GM19467 (cell line): ENCODE results near the gene GPR42.

ENCODE experiments used
- ATAC-seq: cut with Tn5 transposase; IDR thresholded peaks from one replicate; pipeline ENCODE4 v1.9.1; 2021; ENCODE audit warnings: mild to moderate bottlenecking, moderate library complexity; ENCODE audit not compliant: unreplicated experiment

GPR42 gene

DNA sequence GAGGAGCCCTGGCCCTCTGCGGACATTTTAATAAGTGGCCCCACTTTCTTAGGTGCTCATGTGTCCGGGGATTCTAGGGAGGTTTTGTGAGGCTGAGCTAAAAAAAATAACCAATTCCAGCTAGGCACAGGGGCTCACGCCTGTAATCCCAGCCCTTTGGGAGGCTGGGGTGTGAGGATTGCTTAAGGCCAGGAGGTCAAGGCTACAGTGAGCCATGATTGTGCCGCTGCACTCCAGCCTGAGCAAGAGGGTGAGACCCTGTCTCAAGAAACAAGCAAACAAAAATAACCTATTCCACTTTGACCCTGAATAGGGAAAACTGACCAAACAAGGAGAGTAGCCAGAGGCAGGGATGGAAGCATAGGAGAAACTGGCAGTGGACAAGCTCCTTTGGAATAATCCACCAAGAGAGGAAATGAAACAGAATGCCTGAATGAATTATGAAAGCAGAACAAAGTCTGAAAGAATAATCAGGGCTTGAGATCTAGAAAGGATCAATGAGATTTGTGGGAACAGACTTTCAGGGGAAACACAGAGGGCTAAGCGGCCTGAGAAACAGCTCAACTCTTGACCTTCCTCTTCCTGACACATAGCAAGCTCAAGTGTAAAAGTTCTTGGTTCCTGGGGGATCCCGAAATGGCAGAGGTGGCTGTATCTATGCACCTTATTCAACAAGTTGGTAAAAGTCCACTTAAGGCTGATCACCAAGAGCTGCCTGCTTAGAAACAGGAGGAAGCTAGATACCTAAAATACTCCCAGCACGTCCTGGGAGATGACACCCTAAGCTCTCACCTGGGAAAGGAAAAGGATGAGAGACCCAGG lies 47.1 kb downstream of the GPR42 start:
- no peak for ATAC-seq

DNA sequence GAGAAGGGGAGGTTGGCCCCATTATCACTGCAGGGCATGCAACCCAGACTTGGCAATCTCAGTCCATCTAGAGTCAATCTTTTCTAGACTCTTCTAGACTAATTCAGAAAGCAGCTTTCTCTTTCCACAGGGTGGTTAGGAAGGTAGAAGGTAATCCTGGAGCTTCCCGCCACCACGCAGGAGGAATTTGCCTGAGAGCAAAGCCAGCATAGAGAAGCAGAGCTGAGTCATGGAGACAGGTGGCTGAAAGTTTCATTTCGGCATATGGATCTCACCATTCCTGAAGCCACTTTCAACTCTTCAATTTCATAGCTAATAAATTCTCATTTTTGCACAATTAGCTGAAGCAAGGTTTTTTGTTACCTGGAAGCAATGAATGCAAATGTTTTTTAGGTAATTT lies 48.2 kb downstream of the GPR42 start:
- no peak for ATAC-seq

GRCh38 chr19:35419805-35420204 lies 48.9 kb downstream of the GPR42 start:
- ATAC-seq: no peak

- no peak for ATAC-seq
These were observed 50.5 kb downstream of the GPR42 start for GRCh38 chr19:35421362-35421761.
